ENCODE measurements around the gene DAD1. TPM values are rescaled to one million over a fixed set of nuclear protein-coding genes. Genes with fewer than 3 reads are reported as not detected.

DAD1 gene
- polyA plus RNA-seq, 1 of the 3 experiments (the other 2 are of a cell fraction): 406 TPM

DNA sequence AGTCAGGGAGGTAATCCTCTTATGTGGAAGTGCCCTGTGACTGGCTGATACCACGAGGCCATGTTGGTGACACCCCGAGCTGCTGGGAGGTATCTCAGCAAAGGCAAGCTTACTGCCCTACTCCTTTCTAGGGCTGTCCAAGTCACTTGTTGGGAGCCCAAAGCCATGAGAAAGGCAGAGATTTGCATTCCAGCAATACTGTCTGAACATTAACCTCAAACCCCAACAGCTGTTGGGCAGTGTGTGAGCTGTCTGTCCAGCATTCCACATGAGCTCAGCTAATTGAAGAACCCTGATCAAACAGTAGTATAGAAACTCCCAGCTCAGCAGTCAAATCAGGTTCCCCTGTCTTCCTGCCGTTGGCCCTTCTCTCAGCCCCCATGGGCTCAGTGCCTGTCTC, 18.3 kb upstream of the DAD1 start:
- Histone ChIP-seq H3K4me2 (no peak overlapping the region), H3K36me3 (replicated peaks in 1 of 2; ENCODE audit: control insufficient read depth in 1 of 2, insufficient read depth in 2 of 2, low read length in 1 of 2) (peaks cover 18 to 39% of the 10 kb centered on the region in 2 experiments), H3K27me3 (ENCODE audit: insufficient read depth) (no peaks in the 10 kb centered on the region), H4K20me1 (ENCODE audit: insufficient read depth) (no peaks in the 10 kb centered on the region), H3K9me2 (no peaks in the 10 kb centered on the region), H2AFZ (ENCODE audit: low read depth) (no peak overlapping the region), H3K79me2 (ENCODE audit: insufficient read depth) (no peaks in the 10 kb centered on the region), H3F3A (replicated peaks; ENCODE audit: insufficient read depth) (no peaks in the 10 kb centered on the region), H3K4me1 (ENCODE audit: control insufficient read depth in 1 of 2, insufficient read depth in 2 of 2, low read depth in 1 of 2, low read length in 1 of 2) (no peaks in the 10 kb centered on the region), H3K9me3 (no peaks in the 10 kb centered on the region), H3K9ac (no peak overlapping the region), H3K27ac (ENCODE audit: low read depth in 2 of 2, low read length in 1 of 2) (no peak overlapping the region), H3K4me3 (ENCODE audit: low read depth in 2 of 2, low read length in 1 of 2) (no peak overlapping the region)
- CTCF ChIA-PET: interaction anchor here (1.0 to 1.7 kb wide), 5 partner anchors 8 to 51 kb away, joined by 3 to 6 read pairs (median 5); no protein-coding TSS in a partner anchor
- TF ChIP-seq, protein P1, sequence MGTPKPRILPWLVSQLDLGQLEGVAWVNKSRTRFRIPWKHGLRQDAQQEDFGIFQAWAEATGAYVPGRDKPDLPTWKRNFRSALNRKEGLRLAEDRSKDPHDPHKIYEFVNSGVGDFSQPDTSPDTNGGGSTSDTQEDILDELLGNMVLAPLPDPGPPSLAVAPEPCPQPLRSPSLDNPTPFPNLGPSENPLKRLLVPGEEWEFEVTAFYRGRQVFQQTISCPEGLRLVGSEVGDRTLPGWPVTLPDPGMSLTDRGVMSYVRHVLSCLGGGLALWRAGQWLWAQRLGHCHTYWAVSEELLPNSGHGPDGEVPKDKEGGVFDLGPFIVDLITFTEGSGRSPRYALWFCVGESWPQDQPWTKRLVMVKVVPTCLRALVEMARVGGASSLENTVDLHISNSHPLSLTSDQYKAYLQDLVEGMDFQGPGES (IDR thresholded peaks at IDR 0.05; ENCODE audit: low read depth, low read length): no peak
- no peak for TF ChIP-seq YY1 (IDR thresholded peaks at IDR 0.05; ENCODE audit: low read depth)
- TF ChIP-seq EZH2phosphoT487 (IDR thresholded peaks at IDR 0.05; ENCODE audit: borderline replicate concordance, low read depth): no peak
- no peak for TF ChIP-seq TCF12 (IDR thresholded peaks at IDR 0.05)
- TF ChIP-seq, protein P2, sequence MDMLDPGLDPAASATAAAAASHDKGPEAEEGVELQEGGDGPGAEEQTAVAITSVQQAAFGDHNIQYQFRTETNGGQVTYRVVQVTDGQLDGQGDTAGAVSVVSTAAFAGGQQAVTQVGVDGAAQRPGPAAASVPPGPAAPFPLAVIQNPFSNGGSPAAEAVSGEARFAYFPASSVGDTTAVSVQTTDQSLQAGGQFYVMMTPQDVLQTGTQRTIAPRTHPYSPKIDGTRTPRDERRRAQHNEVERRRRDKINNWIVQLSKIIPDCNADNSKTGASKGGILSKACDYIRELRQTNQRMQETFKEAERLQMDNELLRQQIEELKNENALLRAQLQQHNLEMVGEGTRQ (IDR thresholded peaks at IDR 0.05; ENCODE audit: borderline replicate concordance, low read depth, low read length): no peak
- TF ChIP-seq, protein P3, sequence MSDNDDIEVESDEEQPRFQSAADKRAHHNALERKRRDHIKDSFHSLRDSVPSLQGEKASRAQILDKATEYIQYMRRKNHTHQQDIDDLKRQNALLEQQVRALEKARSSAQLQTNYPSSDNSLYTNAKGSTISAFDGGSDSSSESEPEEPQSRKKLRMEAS (IDR thresholded peaks at IDR 0.05; ENCODE audit: low read depth): no peak
- no peak for TF ChIP-seq SMC3 (IDR thresholded peaks at IDR 0.05; ENCODE audit: low read depth, low read length)
- TF ChIP-seq, protein P4, sequence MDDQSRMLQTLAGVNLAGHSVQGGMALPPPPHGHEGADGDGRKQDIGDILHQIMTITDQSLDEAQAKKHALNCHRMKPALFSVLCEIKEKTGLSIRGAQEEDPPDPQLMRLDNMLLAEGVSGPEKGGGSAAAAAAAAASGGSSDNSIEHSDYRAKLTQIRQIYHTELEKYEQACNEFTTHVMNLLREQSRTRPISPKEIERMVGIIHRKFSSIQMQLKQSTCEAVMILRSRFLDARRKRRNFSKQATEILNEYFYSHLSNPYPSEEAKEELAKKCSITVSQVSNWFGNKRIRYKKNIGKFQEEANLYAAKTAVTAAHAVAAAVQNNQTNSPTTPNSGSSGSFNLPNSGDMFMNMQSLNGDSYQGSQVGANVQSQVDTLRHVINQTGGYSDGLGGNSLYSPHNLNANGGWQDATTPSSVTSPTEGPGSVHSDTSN (IDR thresholded peaks at IDR 0.05): no peak
- TF ChIP-seq, protein P5, sequence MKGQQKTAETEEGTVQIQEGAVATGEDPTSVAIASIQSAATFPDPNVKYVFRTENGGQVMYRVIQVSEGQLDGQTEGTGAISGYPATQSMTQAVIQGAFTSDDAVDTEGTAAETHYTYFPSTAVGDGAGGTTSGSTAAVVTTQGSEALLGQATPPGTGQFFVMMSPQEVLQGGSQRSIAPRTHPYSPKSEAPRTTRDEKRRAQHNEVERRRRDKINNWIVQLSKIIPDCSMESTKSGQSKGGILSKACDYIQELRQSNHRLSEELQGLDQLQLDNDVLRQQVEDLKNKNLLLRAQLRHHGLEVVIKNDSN (IDR thresholded peaks at IDR 0.05; ENCODE audit: borderline replicate concordance, low read depth): no peak
- TF ChIP-seq TEAD4 (IDR thresholded peaks at IDR 0.05; ENCODE audit: borderline replicate concordance, insufficient read depth): no peak
- TF ChIP-seq TAF1 (IDR thresholded peaks at IDR 0.05; ENCODE audit: borderline replicate concordance, low read depth, low read length): no peak
- no peak for TF ChIP-seq MXI1 (IDR thresholded peaks at IDR 0.05; ENCODE audit: low read depth, low read length)
- no peak for TF ChIP-seq RAD21 (IDR thresholded peaks at IDR 0.05; ENCODE audit: low read length)
- TF ChIP-seq MEF2A (IDR thresholded peaks at IDR 0.05; ENCODE audit: borderline replicate concordance, low read depth): no peak
- TF ChIP-seq, protein P6, sequence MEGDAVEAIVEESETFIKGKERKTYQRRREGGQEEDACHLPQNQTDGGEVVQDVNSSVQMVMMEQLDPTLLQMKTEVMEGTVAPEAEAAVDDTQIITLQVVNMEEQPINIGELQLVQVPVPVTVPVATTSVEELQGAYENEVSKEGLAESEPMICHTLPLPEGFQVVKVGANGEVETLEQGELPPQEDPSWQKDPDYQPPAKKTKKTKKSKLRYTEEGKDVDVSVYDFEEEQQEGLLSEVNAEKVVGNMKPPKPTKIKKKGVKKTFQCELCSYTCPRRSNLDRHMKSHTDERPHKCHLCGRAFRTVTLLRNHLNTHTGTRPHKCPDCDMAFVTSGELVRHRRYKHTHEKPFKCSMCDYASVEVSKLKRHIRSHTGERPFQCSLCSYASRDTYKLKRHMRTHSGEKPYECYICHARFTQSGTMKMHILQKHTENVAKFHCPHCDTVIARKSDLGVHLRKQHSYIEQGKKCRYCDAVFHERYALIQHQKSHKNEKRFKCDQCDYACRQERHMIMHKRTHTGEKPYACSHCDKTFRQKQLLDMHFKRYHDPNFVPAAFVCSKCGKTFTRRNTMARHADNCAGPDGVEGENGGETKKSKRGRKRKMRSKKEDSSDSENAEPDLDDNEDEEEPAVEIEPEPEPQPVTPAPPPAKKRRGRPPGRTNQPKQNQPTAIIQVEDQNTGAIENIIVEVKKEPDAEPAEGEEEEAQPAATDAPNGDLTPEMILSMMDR (IDR thresholded peaks at IDR 0.05): no peak
- TF ChIP-seq JUND (IDR thresholded peaks at IDR 0.05): no peak
- TF ChIP-seq POLR2AphosphoS5 (IDR thresholded peaks at IDR 0.05; ENCODE audit: low read depth, low read length): no peak
- TF ChIP-seq FOXM1 (IDR thresholded peaks at IDR 0.05; ENCODE audit: low read depth): no peak
- TF ChIP-seq FOXJ3 (CRISPR knock-in tag; IDR thresholded peaks at IDR 0.05): no peak
- no peak for DNase-seq
- WGBS (ENCODE audit: low lambda C conversion rate): 77% methylated on average over 3 of the region's 3 CpGs
- POLR2A ChIA-PET: no interaction called here

All from SK-N-SH (cell line).